Ureter (tissue), 1 donor: ENCODE results near the gene HCN3. TPM values are rescaled to one million over a fixed set of nuclear protein-coding genes. Genes with fewer than 3 reads are reported as not detected.
"Not testable (repeated sequence)": the region's sequence is repeated elsewhere in the genome, so short reads cannot be mapped to it uniquely, and the experiment has no call there.

Experiments
- DNase-seq: peaks from one replicate; pipeline ENCODE4 v3.0.0-alpha.2; 2020; ENCODE audit warnings: low spot score
- total RNA-seq: library from RNA; stranded (reverse); gene quantifications from one replicate; pipeline ENCODE4 v1.2.4, GENCODE V29; 2023
- donor health status: DM: yes; HTN: yes; CAD: no.

HCN3 gene
- total RNA-seq, 1 donor from 2014 or later: 4.7 TPM

DNA sequence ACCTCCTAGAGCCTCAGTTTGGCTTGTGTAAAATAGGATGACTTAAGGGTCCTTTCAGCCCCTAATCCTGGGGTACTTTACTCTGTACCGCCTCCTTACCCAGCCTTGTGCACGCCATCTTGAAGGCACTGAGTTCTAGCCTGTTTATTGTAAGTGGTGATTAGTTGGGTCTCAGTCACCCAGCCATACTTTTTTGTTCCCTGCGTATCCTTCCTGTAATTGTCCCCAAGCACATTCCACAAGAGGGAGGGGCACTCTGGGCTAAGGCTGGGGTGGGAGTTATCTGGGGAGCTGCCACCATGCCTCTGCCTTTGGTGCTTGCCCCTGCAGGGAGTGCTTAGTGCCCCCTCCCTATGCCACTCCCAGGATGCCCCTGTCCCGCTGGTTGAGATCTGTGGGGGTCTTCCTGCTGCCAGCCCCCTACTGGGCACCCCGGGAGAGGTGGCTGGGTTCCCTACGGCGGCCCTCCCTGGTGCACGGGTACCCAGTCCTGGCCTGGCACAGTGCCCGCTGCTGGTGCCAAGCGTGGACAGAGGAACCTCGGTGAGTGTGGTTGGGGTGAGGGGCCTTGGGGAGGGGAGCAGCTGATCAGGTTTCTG, 32.3 kb downstream of the HCN3 start:
- DNase-seq: no peak

DNA sequence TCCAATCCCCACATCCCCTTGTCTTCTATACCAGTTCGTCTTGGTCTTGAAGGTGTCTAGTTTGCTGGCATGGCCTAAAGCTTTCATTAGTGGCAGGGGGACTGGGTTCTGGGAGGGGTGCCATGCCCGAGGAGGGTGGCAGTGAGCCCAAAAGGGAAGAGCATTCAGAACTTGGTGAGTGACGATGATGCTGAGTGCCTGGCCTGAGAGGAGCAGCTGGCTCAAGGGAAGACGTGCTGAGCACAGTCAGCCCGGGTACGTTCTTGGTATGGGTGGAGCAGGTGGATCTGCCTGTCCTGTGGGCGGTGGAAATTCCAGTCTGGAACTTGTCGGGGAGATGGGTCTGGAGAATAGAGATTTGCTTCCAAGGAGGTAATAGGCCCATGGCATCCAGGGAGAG, 36.0 kb downstream of the HCN3 start:
- DNase-seq: no peak

DNA sequence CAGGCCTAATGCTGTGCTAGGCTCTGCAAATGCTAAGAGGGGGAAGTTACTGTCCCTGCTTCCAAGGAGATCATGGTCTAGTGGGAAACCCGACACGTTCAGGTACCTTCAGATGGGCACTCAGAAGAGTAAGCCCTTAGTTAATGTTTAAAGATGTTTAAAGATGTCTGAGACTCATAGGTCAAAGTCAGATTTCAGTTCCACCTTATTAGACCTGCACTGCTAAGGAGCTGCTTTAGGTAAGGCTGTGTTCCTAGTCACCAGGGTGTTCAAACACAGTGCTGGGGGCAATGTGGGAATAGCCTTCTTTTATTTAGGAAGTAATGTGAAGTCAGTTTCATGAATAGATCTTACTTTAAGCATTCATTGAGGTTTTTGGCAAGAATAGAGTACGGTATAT, 39.7 kb downstream of the HCN3 start:
- DNase-seq: no peak

DNA sequence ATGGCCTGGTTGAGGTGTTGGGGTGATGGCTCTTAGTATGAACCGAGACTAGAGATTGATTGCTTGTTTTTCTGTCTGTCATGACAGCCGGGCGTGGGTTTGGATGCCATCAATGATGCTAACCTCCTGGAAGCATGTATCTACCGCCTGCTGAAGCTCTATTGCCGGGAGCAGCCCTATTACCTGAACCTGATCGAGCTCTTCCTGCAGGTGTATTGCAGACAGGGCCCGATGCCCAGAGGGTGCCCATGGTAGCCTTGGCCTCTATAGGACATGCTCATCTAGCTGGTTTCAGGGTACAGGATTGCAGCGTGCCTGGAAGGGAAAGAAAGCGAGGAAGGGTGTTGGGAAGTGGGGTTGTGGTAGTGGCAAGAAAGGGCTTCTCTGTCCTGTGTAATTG, 40.8 kb downstream of the HCN3 start:
- no peak for DNase-seq

DNA sequence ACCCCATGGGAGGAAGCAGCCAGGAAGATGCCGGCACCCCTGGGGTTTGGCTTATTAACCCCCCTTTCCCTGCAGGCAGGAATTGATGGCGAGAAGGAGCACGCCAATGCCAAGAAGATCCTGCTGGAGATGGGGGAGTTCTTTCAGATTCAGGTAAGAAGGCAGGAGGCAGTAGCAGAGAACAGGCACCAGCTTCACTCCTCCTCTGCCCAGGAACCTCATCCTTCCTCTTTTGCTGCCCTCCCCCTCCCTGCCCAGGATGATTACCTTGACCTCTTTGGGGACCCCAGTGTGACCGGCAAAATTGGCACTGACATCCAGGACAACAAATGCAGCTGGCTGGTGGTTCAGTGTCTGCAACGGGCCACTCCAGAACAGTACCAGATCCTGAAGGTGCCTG, 42.3 kb downstream of the HCN3 start:
- no peak for DNase-seq

DNA sequence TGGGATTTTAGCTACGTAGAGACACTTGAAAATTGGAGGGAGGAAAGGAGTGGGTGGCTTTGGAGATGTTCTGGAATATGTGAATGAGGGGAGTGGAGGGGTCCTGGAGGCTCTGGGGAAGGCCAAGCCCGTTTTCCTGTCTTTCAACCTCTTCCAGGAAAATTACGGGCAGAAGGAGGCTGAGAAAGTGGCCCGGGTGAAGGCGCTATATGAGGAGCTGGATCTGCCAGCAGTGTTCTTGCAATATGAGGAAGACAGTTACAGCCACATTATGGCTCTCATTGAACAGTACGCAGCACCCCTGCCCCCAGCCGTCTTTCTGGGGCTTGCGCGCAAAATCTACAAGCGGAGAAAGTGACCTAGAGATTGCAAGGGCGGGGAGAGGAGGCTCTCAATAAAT, 43.0 kb downstream of the HCN3 start:
- DNase-seq: no peak

DNA sequence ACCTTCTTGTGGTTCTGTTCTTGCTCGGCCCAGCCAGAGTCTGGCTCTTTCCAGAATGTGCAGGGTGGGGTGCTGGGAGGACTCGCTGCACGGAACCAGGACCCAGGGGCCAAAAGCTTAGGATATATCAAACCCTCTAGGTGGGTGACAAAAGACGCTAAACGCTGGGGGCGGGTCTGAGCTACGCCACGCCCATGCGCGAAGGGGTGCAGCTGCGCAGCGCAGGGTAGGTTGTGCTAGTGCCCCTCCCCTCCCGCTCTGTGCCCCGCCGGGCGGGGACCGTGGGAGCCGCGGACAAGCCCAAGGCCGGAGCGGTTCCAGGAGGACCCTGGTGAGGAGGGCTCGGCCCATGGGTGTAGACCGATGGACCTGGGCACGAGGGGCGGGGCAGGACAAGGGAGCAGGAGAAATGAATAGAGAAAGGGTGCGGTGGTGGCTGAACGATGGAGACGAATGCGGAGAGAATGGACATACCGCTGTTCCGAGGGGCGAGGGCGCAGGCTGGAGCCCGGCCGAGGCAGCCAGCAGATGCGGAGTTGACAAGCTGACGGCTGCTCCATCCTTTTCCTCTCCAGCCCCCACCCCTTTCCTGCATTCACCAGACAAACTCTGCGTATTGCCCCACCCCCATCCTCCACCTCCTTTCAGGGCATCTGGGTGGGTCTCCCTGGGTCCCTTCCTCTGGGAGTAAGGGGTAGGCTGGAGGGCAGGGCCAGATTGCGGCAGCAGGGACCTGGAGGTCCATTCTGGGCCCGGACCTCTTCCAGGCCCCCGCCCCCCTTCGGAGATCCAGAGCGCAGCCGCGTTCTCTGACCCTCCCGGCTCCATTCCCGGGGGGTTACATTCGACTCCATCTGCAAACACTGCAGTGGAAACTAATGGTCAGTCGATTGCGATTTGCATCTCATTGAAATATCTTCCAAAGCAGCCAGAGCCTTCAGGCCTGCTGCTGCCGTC, 43.7 kb downstream of the HCN3 start, which contains the start of gene RUSC1:
RUSC1 (plus strand) TSS at position 234 of the 957 bp plus-strand sequence. CDS start 880 bp downstream, outside the sequence.
- DNase-seq: peak; percentile 80

DNA sequence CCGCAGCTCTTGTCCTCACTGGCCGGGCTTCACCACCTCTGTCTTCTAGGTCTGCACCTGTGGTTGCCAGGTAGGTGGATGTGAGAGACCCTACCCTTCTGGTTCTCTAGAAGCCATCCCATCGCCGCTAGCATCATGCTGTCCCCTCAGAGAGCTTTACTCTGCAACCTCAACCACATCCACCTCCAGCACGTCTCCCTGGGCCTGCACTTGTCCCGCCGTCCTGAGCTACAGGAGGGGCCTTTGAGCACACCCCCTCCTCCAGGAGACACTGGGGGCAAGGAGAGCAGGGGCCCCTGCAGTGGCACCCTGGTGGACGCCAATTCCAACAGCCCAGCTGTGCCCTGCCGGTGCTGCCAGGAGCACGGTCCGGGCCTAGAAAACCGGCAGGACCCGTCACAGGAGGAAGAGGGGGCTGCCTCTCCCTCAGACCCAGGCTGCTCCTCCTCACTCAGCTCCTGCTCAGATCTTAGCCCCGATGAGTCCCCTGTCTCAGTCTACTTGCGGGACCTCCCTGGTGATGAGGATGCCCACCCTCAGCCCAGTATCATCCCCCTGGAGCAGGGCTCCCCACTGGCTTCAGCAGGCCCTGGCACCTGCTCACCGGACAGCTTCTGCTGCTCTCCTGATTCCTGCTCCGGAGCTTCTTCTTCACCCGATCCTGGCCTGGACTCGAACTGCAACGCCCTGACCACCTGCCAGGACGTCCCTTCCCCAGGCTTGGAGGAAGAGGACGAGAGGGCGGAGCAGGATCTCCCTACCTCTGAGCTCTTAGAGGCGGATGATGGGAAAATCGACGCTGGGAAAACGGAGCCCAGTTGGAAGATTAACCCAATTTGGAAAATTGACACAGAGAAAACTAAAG, 44.6 kb downstream of the HCN3 start:
- DNase-seq: no peak

DNA sequence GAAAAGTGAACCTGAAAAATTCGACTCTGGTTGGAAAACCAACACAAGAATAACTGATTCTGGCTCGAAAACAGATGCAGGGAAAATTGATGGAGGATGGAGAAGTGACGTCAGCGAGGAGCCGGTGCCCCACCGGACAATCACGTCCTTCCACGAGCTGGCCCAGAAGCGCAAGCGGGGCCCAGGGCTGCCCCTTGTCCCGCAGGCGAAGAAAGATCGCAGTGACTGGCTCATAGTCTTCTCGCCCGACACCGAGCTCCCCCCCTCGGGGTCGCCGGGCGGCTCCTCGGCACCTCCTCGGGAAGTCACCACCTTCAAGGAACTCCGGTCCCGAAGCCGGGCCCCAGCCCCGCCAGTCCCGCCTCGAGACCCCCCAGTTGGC, 45.3 kb downstream of the HCN3 start:
- DNase-seq: peak; percentile 62

DNA sequence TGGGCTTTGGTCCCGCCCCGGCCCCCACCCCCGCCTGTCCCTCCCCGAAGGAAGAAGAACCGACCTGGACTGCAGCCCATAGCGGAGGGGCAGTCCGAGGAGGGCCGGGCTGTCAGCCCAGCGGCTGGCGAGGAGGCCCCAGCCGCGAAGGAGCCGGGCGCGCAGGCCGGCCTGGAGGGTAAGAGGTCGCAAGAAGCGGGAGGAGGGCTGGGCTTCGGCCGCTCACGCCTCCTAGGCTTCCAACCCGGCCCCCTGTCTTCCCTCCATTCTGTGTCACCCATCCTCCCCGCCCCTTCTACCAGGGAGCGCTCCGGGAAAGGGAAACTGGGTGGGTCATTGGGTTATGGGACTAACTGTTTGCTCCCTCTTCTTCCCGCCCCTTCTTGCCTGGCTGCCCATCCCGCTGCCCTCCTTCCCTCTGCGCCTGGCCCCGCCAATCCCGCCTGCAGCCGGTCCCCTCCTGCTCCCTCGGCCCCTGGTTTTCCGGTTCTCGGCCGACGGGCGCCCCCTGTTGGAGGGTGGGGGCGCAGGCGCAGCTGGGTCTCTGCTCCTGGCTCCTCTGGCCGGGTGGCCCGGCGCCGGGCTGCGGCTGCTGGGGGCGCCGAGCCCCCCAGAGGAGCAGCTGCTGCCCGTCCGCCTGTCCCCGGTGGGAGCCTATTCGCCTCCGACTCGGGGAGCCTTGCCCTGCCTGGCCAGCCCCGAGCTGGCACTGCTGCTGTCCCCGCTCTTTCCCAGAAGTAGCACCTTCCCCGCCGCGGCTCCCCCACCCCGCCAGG, 45.9 kb downstream of the HCN3 start:
- peak; percentile 93 for DNase-seq

DNA sequence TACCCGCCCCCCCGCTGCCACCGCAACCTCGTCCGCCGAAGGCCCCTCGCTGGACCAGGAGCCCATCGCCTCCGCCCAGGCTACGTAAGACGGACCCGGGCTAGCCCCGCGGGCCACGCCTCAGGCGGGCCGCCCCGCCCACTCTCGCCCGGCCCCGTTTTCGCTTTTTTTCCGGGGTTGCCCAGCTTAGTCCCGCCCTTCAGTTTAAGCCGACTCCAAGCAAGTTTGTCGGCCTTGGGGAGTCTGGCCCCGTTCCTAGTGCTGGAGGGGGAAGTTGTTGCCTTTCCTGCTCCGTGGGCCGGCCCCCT, 46.4 kb downstream of the HCN3 start:
- peak; percentile 95 for DNase-seq

DNA sequence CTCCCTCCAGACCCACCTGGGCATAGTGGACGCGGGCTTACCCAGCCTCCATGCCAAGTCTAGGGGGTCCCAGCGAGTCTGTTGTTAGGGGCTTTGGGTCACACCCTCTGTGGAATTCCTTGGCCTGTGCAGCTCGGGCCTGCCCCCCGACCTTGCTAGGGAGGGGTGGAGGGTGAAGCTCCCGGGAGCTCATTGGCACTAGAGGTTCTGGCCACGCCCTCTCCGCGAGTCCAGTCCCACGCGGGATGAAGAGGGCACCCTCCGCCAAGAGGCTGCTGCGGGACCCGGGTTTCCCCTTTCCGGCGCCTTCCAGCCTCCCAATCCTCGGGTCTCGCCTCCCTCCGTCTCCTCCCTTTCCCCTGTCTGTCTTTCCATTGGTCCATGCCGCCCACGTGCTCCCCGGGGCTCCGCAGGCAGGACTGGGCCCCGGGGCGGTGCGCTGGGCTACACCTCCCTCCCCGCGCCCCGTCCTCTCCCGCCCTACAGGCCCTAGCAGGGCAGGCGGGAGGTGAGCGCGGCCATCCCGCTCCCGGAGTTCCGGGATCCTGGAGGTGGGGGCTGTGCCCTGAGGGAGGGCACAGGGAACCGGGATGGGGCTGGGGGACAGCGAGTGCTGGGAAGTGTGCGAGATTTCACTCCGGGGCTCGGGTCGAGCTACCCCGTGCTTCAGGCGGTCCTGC, 46.9 kb downstream of the HCN3 start:
- peak; percentile 96 for DNase-seq

DNA sequence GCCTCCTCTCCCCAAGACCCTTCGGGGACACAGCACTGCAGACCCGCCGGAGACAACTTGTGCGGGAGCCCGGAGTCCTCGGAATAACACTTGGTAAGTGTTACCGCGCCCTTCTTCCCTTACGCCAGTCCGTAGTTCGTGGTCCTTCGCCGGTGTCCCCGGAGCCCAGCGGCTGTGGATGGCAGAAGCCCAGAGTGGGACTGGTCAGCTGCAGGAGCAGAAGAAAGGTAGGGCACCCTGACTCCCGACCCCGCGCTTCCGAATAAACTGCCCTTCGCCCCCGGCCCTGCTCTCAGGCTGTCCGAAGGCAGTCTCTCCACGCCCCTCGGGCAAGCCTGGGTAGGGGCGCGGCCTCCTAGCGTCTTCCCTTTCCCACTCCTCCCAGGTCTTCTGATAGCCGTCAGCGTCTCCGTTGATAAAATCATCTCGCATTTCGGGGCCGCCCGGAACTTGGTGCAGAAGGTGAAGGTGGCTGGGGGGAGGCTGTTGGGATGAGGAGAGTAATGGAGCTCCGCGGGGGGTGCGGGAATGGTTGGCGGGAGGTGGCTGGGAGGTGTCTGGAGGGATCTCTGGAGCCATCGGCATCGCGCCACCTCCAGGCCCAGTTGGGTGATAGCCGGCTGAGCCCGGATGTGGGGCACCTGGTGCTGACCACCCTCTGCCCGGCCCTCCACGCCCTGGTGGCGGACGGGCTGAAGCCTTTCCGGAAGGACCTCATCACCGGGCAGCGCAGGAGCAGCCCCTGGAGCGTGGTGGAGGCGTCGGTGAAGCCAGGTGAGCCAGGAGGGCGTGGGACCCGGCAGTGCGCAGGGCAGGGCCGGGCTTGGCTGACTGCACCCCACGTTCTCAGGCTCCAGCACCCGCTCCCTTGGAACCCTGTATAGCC, 47.7 kb downstream of the HCN3 start:
- peak; percentile 74 for DNase-seq

DNA sequence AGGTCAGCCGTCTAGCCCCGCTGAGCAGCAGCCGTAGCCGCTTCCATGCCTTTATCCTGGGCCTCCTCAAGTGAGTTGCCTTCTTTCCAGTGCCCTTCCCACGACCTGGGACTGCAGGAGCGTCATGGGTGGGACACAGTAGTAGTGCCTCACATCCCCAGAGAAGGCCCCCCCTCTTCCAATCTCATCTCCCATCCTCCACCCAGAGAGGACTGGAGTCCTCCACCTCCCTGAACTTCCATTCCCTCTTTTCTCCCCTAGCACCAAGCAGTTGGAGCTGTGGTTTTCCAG, 48.3 kb downstream of the HCN3 start:
- DNase-seq: no peak

DNA sequence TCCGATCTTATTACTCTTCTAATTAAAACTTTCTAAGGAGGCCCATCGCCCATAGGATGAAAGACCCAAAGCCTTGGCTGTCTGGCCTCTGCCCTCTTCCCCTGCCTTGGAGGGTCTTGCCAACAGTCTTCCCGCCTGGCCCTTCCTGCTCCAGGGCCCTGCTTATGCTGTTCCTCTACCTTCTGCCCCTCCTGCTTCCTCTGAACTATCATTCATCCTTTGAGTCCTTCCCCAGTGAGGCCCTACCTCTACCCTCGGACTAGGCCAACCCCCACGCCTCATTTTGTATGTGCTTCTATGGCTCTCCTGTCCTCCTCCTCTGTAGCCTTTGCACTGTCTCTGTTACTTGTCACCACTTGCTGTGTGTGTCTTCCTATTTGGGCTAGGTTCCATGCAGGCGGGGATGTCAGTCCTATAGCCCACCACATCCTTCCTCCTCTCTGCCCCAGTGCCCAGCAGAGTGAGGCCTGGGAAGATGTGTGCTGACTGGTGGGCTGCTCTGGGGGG, 48.8 kb downstream of the HCN3 start:
- DNase-seq: no peak

DNA sequence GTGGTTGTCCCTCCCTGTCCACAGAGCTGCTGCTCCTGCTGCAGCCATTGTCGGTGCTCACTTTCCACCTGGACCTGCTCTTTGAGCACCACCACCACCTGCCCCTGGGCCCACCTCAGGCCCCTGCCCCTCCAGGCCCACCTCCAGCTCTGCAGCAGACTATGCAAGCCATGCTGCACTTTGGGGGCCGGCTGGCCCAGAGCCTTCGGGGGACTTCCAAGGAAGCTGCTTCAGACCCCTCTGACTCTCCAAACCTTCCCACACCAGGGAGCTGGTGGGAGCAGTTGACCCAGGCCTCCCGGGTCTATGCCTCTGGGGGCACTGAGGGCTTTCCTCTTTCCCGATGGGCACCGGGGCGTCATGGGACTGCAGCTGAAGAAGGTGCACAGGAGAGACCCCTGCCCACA, 49.4 kb downstream of the HCN3 start:
- DNase-seq: no peak

DNA sequence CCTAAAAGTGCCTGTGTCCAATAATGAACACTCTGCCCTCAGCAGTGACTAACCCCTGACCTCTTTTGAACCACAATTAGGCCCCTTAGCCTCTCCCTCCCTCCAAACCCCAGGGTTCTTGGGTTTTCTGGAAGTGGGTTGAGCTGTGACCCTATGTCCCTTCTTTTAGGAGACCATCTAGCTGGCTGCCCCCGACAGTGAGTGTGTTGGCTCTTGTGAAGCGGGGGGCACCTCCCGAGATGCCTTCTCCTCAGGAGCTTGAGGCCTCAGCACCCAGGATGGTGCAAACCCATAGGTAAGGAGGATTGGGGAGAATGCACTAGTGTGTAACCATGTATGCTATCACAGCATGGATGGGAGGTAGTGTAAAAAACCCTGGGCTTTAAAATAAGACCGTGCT, 50.7 kb downstream of the HCN3 start:
- no peak for DNase-seq

DNA sequence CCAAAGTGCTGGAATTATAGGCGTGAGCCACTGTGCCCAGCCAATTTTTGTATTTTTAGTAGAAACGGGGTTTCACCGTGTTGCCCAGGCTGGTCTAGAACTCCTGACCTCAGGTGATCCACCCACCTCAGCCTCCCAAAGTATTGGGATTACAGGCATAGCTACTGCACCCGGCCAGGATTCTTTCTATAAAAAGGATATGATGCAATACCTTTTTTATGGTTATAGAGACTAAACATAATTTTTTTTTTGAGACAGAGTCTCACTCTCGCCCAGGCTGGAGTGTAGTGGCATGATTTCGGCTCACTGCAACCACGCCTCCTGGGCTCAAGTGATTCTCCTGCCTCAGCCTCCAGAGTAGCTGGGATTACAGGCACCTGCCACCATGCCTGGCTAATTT, 51.6 kb downstream of the HCN3 start:
- DNase-seq: not testable (repeated sequence)

DNA sequence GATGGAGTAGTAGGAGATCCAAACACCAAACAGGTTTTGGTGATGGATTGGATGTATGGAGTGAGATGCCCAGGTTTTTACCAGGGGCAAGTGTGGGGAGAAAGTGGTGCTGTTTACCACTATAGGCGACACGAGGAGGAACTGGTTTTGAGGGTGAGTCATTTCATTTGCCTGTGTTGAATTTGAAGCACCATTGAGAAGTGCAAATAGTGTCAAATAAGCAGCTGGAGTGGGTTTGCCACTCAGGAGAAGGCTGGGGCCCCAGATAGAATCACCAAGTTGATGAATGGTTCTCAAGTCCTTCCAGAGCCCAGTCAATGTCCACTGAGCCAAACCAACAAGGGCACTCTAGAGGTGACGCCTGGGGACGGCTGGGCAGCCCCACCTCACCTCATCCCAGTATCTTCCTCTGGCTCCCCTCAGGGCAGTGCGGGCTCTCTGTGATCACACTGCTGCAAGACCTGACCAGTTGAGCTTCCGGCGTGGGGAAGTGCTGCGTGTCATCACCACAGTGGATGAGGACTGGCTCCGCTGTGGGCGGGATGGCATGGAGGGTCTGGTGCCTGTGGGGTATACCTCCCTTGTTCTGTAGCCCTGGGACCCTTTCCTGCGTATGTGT, 52.8 kb downstream of the HCN3 start:
- DNase-seq: no peak

DNA sequence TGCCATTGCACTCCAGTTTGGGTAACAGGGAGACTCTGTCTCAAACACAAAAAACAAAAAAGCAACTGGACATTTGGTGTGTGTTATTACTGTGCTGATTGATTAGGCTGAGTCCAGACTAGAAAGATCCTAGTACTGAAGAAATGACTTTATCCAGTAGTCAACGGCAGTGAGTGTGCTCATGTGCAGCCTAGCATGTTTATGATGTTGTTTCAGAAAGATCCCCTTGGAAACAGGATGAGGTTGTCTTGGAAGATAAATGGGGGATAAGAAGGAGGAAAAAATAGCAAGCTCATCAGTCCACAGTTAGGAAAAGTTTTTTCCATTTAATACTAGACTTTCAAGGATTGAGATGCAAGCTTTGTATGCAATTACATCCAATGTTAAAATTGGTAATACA, 57.7 kb downstream of the HCN3 start:
- DNase-seq: no peak
